SU-DHL-6 (cell line): Measurements from ENCODE around the gene DMXL1.
"Not testable (repeated sequence)": the region's sequence is repeated elsewhere in the genome, so short reads cannot be mapped to it uniquely, and the experiment has no call there.

Experiments
- H2AFZ ChIP-seq: fragments of 200-600 bp; sonication (generic); 2 replicates; pipeline ENCODE4 v1.6.1; 2014; ENCODE audit warnings: low read depth, mild to moderate bottlenecking, moderate library complexity, mixed read lengths, antibody characterized with exemption, low read length; ENCODE audit not compliant: severe bottlenecking
- H3F3A ChIP-seq: fragments of 200-600 bp; shearing (Covaris generic); 2 replicates; pipeline ENCODE4 v1.6.0; 2016; ENCODE audit warnings: antibody characterized with exemption, mild to moderate bottlenecking; ENCODE audit not compliant: insufficient read depth
- H3K27ac ChIP-seq: fragments of 200-600 bp; sonication (generic); 2 replicates; pipeline ENCODE4 v1.5.1; 2016; ENCODE audit warnings: low read depth, mild to moderate bottlenecking, low read length, moderate library complexity, mixed read lengths
- H3K27me3 ChIP-seq: fragments of 200-600 bp; sonication (generic), shearing (Covaris generic); 2 replicates; pipeline ENCODE4 v1.6.0; 2014; ENCODE audit warnings: mild to moderate bottlenecking, low read length
- H3K36me3 ChIP-seq: fragments of 200-600 bp; sonication (generic); 2 replicates; pipeline ENCODE4 v1.6.1; 2014; ENCODE audit warnings: mild to moderate bottlenecking, low read length, mixed read lengths
- H3K4me2 ChIP-seq: fragments of 300-600, 200-600 bp; shearing (Covaris generic), sonication (generic); 2 replicates; pipeline ENCODE4 v1.6.0; 2014; ENCODE audit warnings: low read length, low read depth, mild to moderate bottlenecking; ENCODE audit not compliant: poor library complexity, severe bottlenecking
- H3K4me3 ChIP-seq: fragments of 200-600 bp; sonication (generic); 2 replicates; pipeline ENCODE4 v1.5.1; 2014; ENCODE audit warnings: antibody characterized with exemption, low read length, mild to moderate bottlenecking, mixed read lengths; ENCODE audit not compliant: insufficient read depth, poor library complexity, severe bottlenecking
- H3K79me2 ChIP-seq: fragments of 200-600 bp; sonication (generic); 2 replicates; pipeline ENCODE4 v1.6.1; 2014; ENCODE audit warnings: mild to moderate bottlenecking, low read length, moderate library complexity; ENCODE audit not compliant: insufficient read depth
- H3K9ac ChIP-seq: fragments of 200-600 bp; sonication (generic); 2 replicates; pipeline ENCODE4 v1.7.0; 2014; ENCODE audit warnings: mild to moderate bottlenecking, low read length
- H3K9me2 ChIP-seq: fragments of 200-600 bp; sonication (generic); replicated peaks from 2 replicates; pipeline ENCODE4 v1.6.1; 2014; ENCODE audit warnings: low read length; ENCODE audit not compliant: insufficient read depth
- H3K9me3 ChIP-seq: fragments of 200-600 bp; sonication (generic); 2 replicates; pipeline ENCODE4 v1.6.1; 2014; ENCODE audit warnings: low read length, mixed read lengths; ENCODE audit not compliant: insufficient read depth
- H4K20me1 ChIP-seq: fragments of 200-600 bp; sonication (generic); 2 replicates; pipeline ENCODE4 v1.6.1; 2014; ENCODE audit warnings: low read depth, mild to moderate bottlenecking, antibody characterized with exemption, low read length, moderate library complexity, mixed read lengths
- EZH2phosphoT487 ChIP-seq: fragments of 200-600 bp; sonication (generic), shearing (Covaris generic); conservative IDR thresholded peaks from 2 replicates; pipeline ENCODE4 v1.6.1; 2018; ENCODE audit warnings: mild to moderate bottlenecking, antibody characterized with exemption, low read length, moderate library complexity, mixed read lengths
- TF ChIP-seq, protein P1 (sequence below): fragments of 200-600 bp; sonication (generic); IDR thresholded peaks from one replicate; pipeline ENCODE4 v1.5.1; 2017; ENCODE audit warnings: antibody characterized with exemption, mild to moderate bottlenecking, low read length, moderate library complexity; ENCODE audit not compliant: insufficient read depth, poor library complexity, severe bottlenecking

The DMXL1 gene

DNA sequence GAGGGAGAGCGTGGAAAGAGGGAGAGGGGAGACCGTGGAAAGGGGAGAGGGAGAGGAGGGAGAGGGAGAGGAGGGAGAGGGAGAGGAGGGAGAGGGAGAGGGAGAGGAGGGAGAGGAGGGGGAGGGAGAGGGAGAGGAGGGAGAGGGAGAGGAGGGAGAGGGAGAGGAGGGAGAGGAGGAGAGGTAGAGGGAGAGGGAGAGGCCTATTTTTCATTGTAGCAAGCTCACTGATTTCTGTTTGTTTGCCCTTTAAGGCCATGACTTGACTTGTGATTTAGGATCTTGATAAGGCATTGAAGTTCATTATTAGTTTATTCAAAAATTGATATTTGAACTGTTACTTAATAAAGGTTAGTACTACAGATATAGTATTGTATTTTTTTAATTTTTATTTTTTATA is 52.4 kb downstream of the DMXL1 start:
- no peaks in the 10 kb centered on the region for H3K9me3 ChIP-seq
- H3K36me3 ChIP-seq: peaks cover 41% of the 10 kb centered on the region
- peaks cover 6% of the 10 kb centered on the region; the same call in 1 of the 2 replicates for H3K79me2 ChIP-seq
- no peak overlapping the region for H3K4me2 ChIP-seq
- no peak overlapping the region for H3K9ac ChIP-seq
- H2AFZ ChIP-seq: no peak overlapping the region
- no peak overlapping the region for H3K27ac ChIP-seq
- H4K20me1 ChIP-seq: no peaks in the 10 kb centered on the region
- H3K27me3 ChIP-seq: no peaks in the 10 kb centered on the region
- TF ChIP-seq EZH2phosphoT487: no peak
- TF ChIP-seq, protein P1, sequence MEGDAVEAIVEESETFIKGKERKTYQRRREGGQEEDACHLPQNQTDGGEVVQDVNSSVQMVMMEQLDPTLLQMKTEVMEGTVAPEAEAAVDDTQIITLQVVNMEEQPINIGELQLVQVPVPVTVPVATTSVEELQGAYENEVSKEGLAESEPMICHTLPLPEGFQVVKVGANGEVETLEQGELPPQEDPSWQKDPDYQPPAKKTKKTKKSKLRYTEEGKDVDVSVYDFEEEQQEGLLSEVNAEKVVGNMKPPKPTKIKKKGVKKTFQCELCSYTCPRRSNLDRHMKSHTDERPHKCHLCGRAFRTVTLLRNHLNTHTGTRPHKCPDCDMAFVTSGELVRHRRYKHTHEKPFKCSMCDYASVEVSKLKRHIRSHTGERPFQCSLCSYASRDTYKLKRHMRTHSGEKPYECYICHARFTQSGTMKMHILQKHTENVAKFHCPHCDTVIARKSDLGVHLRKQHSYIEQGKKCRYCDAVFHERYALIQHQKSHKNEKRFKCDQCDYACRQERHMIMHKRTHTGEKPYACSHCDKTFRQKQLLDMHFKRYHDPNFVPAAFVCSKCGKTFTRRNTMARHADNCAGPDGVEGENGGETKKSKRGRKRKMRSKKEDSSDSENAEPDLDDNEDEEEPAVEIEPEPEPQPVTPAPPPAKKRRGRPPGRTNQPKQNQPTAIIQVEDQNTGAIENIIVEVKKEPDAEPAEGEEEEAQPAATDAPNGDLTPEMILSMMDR: no peak
- H3K4me3 ChIP-seq: no peak overlapping the region
- peaks cover 9% of the 10 kb centered on the region; the same call in 1 of the 2 replicates for H3F3A ChIP-seq
- H3K9me2 ChIP-seq: no peaks in the 10 kb centered on the region

DNA sequence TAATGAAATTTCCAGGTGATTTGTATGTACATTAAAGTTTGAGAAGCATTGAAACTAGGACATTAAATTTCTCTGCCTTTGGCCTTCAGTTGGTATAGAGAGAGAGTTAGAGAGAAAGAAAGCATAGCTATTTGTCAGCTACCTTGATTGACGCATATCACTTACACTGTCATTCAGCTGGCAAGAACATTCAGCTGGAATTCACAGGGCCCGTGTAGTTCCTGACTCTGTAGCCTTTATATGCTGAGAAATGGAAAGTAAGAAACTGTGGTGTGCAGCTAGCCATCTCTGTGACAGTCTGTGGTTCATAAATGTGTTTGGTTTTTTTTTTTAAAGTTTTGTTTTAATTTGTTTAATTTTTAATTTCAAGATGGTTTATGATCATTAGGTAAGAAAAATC is 58.9 kb downstream of the DMXL1 start:
- Histone ChIP-seq H3K4me3 (no peak overlapping the region), H3K9ac (no peak overlapping the region), H3K9me2 (no peaks in the 10 kb centered on the region), H3K27me3 (no peaks in the 10 kb centered on the region), H3K4me2 (no peak overlapping the region), H3K36me3 (peaks cover 58% of the 10 kb centered on the region), H3K79me2 (peaks cover 6% of the 10 kb centered on the region; the same call in 1 of the 2 replicates), H3F3A (peaks cover 4% of the 10 kb centered on the region; the same call in 1 of the 2 replicates), H4K20me1 (no peaks in the 10 kb centered on the region), H3K27ac (no peak overlapping the region), H2AFZ (no peak overlapping the region), H3K9me3 (no peaks in the 10 kb centered on the region)
- TF ChIP-seq, protein P1: no peak
- no peak for TF ChIP-seq EZH2phosphoT487

DNA sequence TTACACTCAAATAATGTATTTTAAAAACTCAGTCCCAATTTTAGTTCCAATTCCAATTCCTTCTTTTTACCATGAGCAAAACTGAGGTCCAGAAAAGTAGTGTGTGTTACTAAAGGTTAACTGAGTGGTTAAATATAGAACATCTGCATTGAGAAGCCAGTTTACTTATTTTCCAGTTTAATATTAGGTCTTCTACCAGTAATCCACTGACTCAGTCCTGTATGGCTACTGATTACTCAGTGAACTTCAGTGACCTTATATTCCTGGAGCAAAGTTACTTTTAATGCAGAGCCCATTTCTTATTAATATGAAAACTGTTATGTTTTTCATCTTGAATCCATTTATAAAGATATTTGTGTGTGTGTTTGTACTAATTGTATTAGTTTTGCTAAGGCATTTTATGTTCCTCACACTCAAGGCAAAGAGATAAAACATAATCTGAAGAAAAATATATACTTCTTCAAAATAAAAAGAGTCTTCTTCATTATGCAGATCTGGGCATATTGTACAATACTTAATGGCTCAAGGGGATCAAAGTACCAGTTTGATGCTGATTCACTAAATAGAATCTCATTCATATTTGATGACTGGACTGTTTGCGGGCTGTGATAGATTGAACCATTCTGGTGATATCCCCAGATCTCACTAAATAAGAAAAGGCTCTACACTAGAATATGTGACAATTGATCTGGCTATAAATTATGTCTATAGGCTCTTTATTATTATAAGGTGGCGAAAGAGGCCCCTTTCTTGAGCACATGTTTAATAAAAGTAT is 60.8 kb downstream of the DMXL1 start:
- H3K36me3 ChIP-seq: peaks cover 63% of the 10 kb centered on the region
- H3K27me3 ChIP-seq: no peaks in the 10 kb centered on the region
- no peaks in the 10 kb centered on the region for H3K79me2 ChIP-seq
- no peak overlapping the region for H3K27ac ChIP-seq
- no peaks in the 10 kb centered on the region for H3F3A ChIP-seq
- no peak overlapping the region for H3K9ac ChIP-seq
- no peaks in the 10 kb centered on the region for H4K20me1 ChIP-seq
- H2AFZ ChIP-seq: no peak overlapping the region
- TF ChIP-seq EZH2phosphoT487: no peak
- TF ChIP-seq, protein P1: no peak
- no peaks in the 10 kb centered on the region for H3K9me2 ChIP-seq
- H3K4me2 ChIP-seq: no peak overlapping the region
- no peak overlapping the region for H3K4me3 ChIP-seq
- H3K9me3 ChIP-seq: peaks cover 8% of the 10 kb centered on the region; the same call in 1 of the 2 replicates

DNA sequence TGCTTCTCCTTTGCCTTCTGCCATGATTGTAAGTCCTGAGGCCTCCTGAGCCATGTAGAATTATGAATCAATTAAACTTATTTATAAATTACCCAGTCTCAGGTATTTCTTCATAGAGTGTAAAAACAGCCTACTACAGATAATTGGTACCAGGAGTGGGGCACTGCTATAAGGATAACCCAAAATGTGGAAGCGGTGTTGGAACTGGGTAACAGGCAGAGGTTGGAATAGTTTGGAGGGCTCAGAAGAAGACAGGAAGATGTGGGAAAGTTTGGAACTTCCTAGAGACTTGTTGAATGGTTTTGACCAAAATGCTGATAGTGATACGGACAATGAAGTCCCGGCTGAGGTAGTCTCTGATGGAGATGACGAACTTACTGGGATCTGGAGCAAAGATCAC is 64.9 kb downstream of the DMXL1 start:
- H3K9ac ChIP-seq, H4K20me1 ChIP-seq, H3K79me2 ChIP-seq, H3K27ac ChIP-seq, H3K4me2 ChIP-seq, H2AFZ ChIP-seq, H3K9me2 ChIP-seq, H3F3A ChIP-seq, H3K9me3 ChIP-seq, H3K4me3 ChIP-seq, H3K27me3 ChIP-seq: not testable (repeated sequence)
- H3K36me3 ChIP-seq: peaks cover 53% of the 10 kb centered on the region
